Colonic mucosa (tissue), 4 donors: ENCODE data around the gene AQP5. TPM values are rescaled to one million over a fixed set of nuclear protein-coding genes. Genes with fewer than 3 reads are reported as not detected.

ENCODE experiments used
- DNase-seq: peaks from one replicate; pipeline ENCODE4 v3.0.0-alpha.2; 2020
- H3K27ac ChIP-seq: fragments of 200-600 bp; one replicate; pipeline ENCODE4 v1.8.0; 2021
- H3K27me3 ChIP-seq: fragments of 200-600 bp; one replicate; pipeline ENCODE4 v1.8.0; 2021
- H3K36me3 ChIP-seq: fragments of 200-600 bp; one replicate; pipeline ENCODE4 v1.8.0; 2021
- H3K4me1 ChIP-seq: fragments of 200-600 bp; one replicate; pipeline ENCODE4 v1.8.0; 2021; ENCODE audit warnings: mild to moderate bottlenecking
- H3K4me3 ChIP-seq: fragments of 200-600 bp; one replicate; pipeline ENCODE4 v1.8.0; 2021
- H3K9ac ChIP-seq, 2 donors: one replicate each; pipeline ENCODE4 v1.7.0; 2013; ENCODE audit warnings: control low read depth in 2 of 2, low read depth in 2 of 2, low read length in 2 of 2
- H3K9me3 ChIP-seq: fragments of 200-600 bp; one replicate; pipeline ENCODE4 v1.8.0; 2021
- CTCF ChIP-seq: fragments of 200-600 bp; IDR thresholded peaks from one replicate; pipeline ENCODE4 v1.8.0; 2022; ENCODE audit warnings: antibody characterized with exemption, mild to moderate bottlenecking
- intact Hi-C: fragments of 100-400 bp; cut with DNase I; formaldehyde crosslinking; loops from one replicate; pipeline ENCODE4 v1.14.1; 2022
- total RNA-seq, 2 donors: library from RNA; stranded (reverse); fragmentation: NEBNext Ultra II Directional in 1 of 2; extraction: Animal tissue kit (Norgen Biotek cat#: 25700) in 1 of 2; gene quantifications; one replicate each; pipeline ENCODE4 v1.2.1, GENCODE V29; 2021
- donor health status: healthy.
- donor health status: DM: no; HTN: no; CAD: no.
- donor health status: DM: no; HTN: no; CAD: no.

Gene AQP5
- total RNA-seq, 2 donors from 2014 or later, result not detected

GRCh38 chr12:49972641-49973360 lies 11.1 kb downstream of the AQP5 start, which contains the start of gene AQP6:
Gene AQP6 (plus strand): TSS chr12:49972947. CDS start chr12:49973174, 227 bp downstream.
- no peaks in the 10 kb centered on the region for H3K36me3 ChIP-seq
- no peak within 1 kb of the TSS for H3K27ac ChIP-seq
- TF ChIP-seq CTCF, result no peak
- no peaks in the 10 kb centered on the region for H3K9me3 ChIP-seq
- no peak within 1 kb of the TSS for H3K9ac ChIP-seq
- H3K4me1 ChIP-seq, result no peaks in the 10 kb centered on the region
- no peaks in the 10 kb centered on the region for H3K27me3 ChIP-seq
- intact Hi-C loops, result loop anchor here (5.0 kb wide), 1 partner anchor 94 kb away; no protein-coding TSS in a partner anchor
- no peak for DNase-seq
- no peak within 1 kb of the TSS for H3K4me3 ChIP-seq

- Histone ChIP-seq H3K27me3 (no peaks in the 10 kb centered on the region), H3K9ac (no peak overlapping the region), H3K9me3 (no peaks in the 10 kb centered on the region), H3K4me3 (no peak overlapping the region), H3K36me3 (no peaks in the 10 kb centered on the region), H3K27ac (no peak overlapping the region), H3K4me1 (no peaks in the 10 kb centered on the region)
- no peak for TF ChIP-seq CTCF
- no peak for DNase-seq
- intact Hi-C loops, result loop anchor here (5.0 kb wide), 1 partner anchor 94 kb away; no protein-coding TSS in a partner anchor
Observed at GRCh38 chr12:49973361-49973830, 11.7 kb downstream of the AQP5 start.

GRCh38 chr12:49974231-49974675 lies 12.6 kb downstream of the AQP5 start:
- Histone ChIP-seq H3K4me1 (no peaks in the 10 kb centered on the region), H3K27me3 (no peaks in the 10 kb centered on the region), H3K27ac (no peak overlapping the region), H3K9ac (peak overlapping the region in 1 of 2 donors; percentile 43), H3K9me3 (no peaks in the 10 kb centered on the region), H3K4me3 (no peak overlapping the region), H3K36me3 (no peaks in the 10 kb centered on the region)
- intact Hi-C loops, result loop anchor here (5.0 kb wide), 1 partner anchor 93 kb away; no protein-coding TSS in a partner anchor
- peak; percentile 43 for DNase-seq
- peak; percentile 30 for TF ChIP-seq CTCF

- H3K9ac ChIP-seq, result peak overlapping the region in 1 of 2 donors; percentile 24
- TF ChIP-seq CTCF, result no peak
- H3K27ac ChIP-seq, result no peak overlapping the region
- no peaks in the 10 kb centered on the region for H3K27me3 ChIP-seq
- no peaks in the 10 kb centered on the region for H3K9me3 ChIP-seq
- no peaks in the 10 kb centered on the region for H3K36me3 ChIP-seq
- intact Hi-C loops, result loop anchor here (5.0 kb wide), 1 partner anchor 93 kb away; no protein-coding TSS in a partner anchor
- no peaks in the 10 kb centered on the region for H3K4me1 ChIP-seq
- no peak for DNase-seq
- no peak overlapping the region for H3K4me3 ChIP-seq
Observed at GRCh38 chr12:49974677-49975317, 13.1 kb downstream of the AQP5 start.

- TF ChIP-seq CTCF, result no peak
- DNase-seq, result no peak
- intact Hi-C loops, result no loop called here
Observed at GRCh38 chr12:49975318-49975761, 13.7 kb downstream of the AQP5 start.

More at GRCh38 chr12:49975318-49975761, 13.7 kb downstream of the AQP5 start:
- H3K27me3 ChIP-seq, result no peaks in the 10 kb centered on the region
- H3K4me3 ChIP-seq, result no peak overlapping the region
- H3K9ac ChIP-seq, result no peak overlapping the region
- no peaks in the 10 kb centered on the region for H3K36me3 ChIP-seq
- H3K27ac ChIP-seq, result no peak overlapping the region
- no peaks in the 10 kb centered on the region for H3K9me3 ChIP-seq
- H3K4me1 ChIP-seq, result no peaks in the 10 kb centered on the region
